ENCODE results near the gene PHLDA3. TPM values are rescaled to one million over a fixed set of nuclear protein-coding genes. Genes with fewer than 3 reads are reported as not detected.
A peak's percentile ranks its signal among the peaks of the same experiment; 100 is the strongest.

Gene PHLDA3
- total and polyA plus RNA-seq, 2 of the 13 experiments (the other 11 are each of a cell fraction or from before 2014, with no cell fraction given), result 16.7 to 33.6 TPM

GRCh38 chr1:201481761-201482493 is 12.9 kb upstream of the PHLDA3 start (continued):
- TF ChIP-seq ZNF367 (CRISPR knock-in tag; IDR thresholded peaks at IDR 0.05; ENCODE audit: borderline replicate concordance), result no peak
- no peak for TF ChIP-seq TOE1 (CRISPR knock-in tag; IDR thresholded peaks at IDR 0.05)
- TF ChIP-seq KLF13 (CRISPR knock-in tag; IDR thresholded peaks at IDR 0.05), result no peak
- no peak for TF ChIP-seq DNMT1 (CRISPR knock-in tag; IDR thresholded peaks at IDR 0.05)
- TF ChIP-seq ZSCAN29 (CRISPR knock-in tag; conservative IDR thresholded peaks at IDR 0.05), result 0 out of 2 replicates have a peak, but pooled peaks have one; percentile 63
- no peak for TF ChIP-seq SNRNP70 (IDR thresholded peaks at IDR 0.05; ENCODE audit: low read depth, low read length)
- TF ChIP-seq TCF12 (IDR thresholded peaks at IDR 0.05), result no peak
- no peak for TF ChIP-seq TCF12 (CRISPR knock-in tag; IDR thresholded peaks at IDR 0.05)
- TF ChIP-seq SMAD3 (CRISPR knock-in tag; IDR thresholded peaks at IDR 0.05), result no peak
- TF ChIP-seq ISL2 (CRISPR knock-in tag; IDR thresholded peaks at IDR 0.05), result 0 out of 2 replicates have a peak, but pooled peaks have one; percentile 27
- no peak for TF ChIP-seq AGO1 (IDR thresholded peaks at IDR 0.05; ENCODE audit: low read depth, low read length, poor library complexity, severe bottlenecking)
- no peak for TF ChIP-seq ZFAT (CRISPR knock-in tag; conservative IDR thresholded peaks at IDR 0.05)
- TF ChIP-seq SP1 (IDR thresholded peaks at IDR 0.05), result no peak
- no peak for TF ChIP-seq SP1 (CRISPR knock-in tag; IDR thresholded peaks at IDR 0.05)
- TF ChIP-seq MAFK (conservative IDR thresholded peaks at IDR 0.05 in 1 of 2, IDR thresholded peaks at IDR 0.05 in 1 of 2; ENCODE audit: low read length in 2 of 2), result no peak
- no peak; the same call in 1 of the 2 replicates for TF ChIP-seq SALL1 (CRISPR knock-in tag; IDR thresholded peaks at IDR 0.05)
- TF ChIP-seq THAP11 (CRISPR knock-in tag; IDR thresholded peaks at IDR 0.05), result no peak
- no peak for TF ChIP-seq E2F5 (CRISPR knock-in tag; conservative IDR thresholded peaks at IDR 0.05)
- TF ChIP-seq ZBTB20 (CRISPR knock-in tag; IDR thresholded peaks at IDR 0.05; ENCODE audit: borderline replicate concordance, low read depth), result peak; percentile 33; the same call in 1 of the 2 replicates
- no peak for TF ChIP-seq ZNF746 (CRISPR knock-in tag; IDR thresholded peaks at IDR 0.05)
- TF ChIP-seq RARA (CRISPR knock-in tag; IDR thresholded peaks at IDR 0.05), result no peak
- TF ChIP-seq TEF (CRISPR knock-in tag; IDR thresholded peaks at IDR 0.05), result no peak
- TF ChIP-seq NR0B2 (CRISPR knock-in tag; IDR thresholded peaks at IDR 0.05), result no peak
- TF ChIP-seq SATB2 (CRISPR knock-in tag; IDR thresholded peaks at IDR 0.05), result no peak
- TF ChIP-seq NAIF1 (CRISPR knock-in tag; IDR thresholded peaks at IDR 0.05; ENCODE audit: borderline replicate concordance), result no peak
- TF ChIP-seq ZGPAT (CRISPR knock-in tag; IDR thresholded peaks at IDR 0.05), result peak; percentile 66; the same call in 1 of the 2 replicates
- TF ChIP-seq GTF3A (CRISPR knock-in tag; conservative IDR thresholded peaks at IDR 0.05), result no peak; the same call in 1 of the 2 replicates
- TF ChIP-seq CREB3 (CRISPR knock-in tag; IDR thresholded peaks at IDR 0.05), result no peak
- TF ChIP-seq ZNF441 (CRISPR knock-in tag; IDR thresholded peaks at IDR 0.05; ENCODE audit: borderline replicate concordance), result no peak
